Omental fat pad (tissue), 4 donors: ENCODE results near the gene SOX5. TPM values are rescaled to one million over a fixed set of nuclear protein-coding genes. Genes with fewer than 3 reads are reported as not detected.

Experiments
- ATAC-seq: fragments of 150-250 bp; one replicate; pipeline ENCODE4 v1.9.1; 2016; ENCODE audit warnings: mild to moderate bottlenecking, moderate library complexity; ENCODE audit not compliant: low FRiP score
- DNase-seq: peaks from one replicate; pipeline ENCODE4 v3.0.0-alpha.2; 2019; ENCODE audit warnings: low spot score
- CTCF ChIP-seq, 3 donors: fragments of 450-650 bp; IDR thresholded peaks; one replicate each; pipeline ENCODE4 v1.5.1; 2016 to 2017; ENCODE audit warnings: antibody characterized with exemption in 3 of 3, mild to moderate bottlenecking in 3 of 3, moderate library complexity in 2 of 3
- total RNA-seq, 4 donors: library from RNA; depleted of rRNA; stranded (reverse); fragments of >200 nt; gene quantifications; one replicate each; pipeline ENCODE4 v1.1.0, GENCODE V29; 2016

Gene SOX5
- total RNA-seq, 4 donors from 2014 or later = 22.1 to 67.6 (median 34.6) TPM

DNA sequence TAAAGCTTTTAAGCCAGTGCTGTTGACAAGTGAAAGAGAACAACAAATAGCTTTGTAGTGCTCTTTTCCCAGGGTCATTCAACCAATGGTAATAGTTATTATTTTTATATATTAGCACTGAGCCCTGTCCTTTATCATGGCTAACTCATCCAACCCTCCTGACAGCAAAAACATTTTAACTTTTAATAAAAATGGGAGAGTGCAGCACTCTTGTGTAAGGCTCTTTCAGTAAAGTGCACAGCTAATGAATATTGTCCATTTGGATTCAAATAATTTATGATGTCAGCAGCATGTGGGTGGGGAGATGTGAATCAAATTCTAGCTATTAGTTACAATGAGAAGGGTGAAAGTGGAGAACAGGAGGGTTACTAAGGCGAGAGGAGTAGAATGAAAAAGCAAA, 185.7 kb downstream of the SOX5 start:
- DNase-seq = no peak
- no peak for TF ChIP-seq CTCF (IDR thresholded peaks at IDR 0.05)
- no peak for ATAC-seq

GRCh38 chr12:23760495-23760894, 189.0 kb downstream of the SOX5 start:
- no peak for ATAC-seq
- TF ChIP-seq CTCF (IDR thresholded peaks at IDR 0.05) = no peak
- DNase-seq = no peak

GRCh38 chr12:23758608-23759007, 190.9 kb downstream of the SOX5 start:
- TF ChIP-seq CTCF (IDR thresholded peaks at IDR 0.05) = no peak
- ATAC-seq (no peak), DNase-seq (no peak)

- ATAC-seq (no peak), DNase-seq (no peak)
- TF ChIP-seq CTCF (IDR thresholded peaks at IDR 0.05) = no peak
Observed at GRCh38 chr12:23757541-23757962, 191.9 kb downstream of the SOX5 start.

GRCh38 chr12:23756416-23756815, 193.1 kb downstream of the SOX5 start:
- TF ChIP-seq CTCF (IDR thresholded peaks at IDR 0.05) = no peak
- DNase-seq (no peak), ATAC-seq (no peak)

GRCh38 chr12:23753628-23754365, 195.7 kb downstream of the SOX5 start:
- DNase-seq (no peak), ATAC-seq (no peak)
- TF ChIP-seq CTCF (IDR thresholded peaks at IDR 0.05) = no peak

DNA sequence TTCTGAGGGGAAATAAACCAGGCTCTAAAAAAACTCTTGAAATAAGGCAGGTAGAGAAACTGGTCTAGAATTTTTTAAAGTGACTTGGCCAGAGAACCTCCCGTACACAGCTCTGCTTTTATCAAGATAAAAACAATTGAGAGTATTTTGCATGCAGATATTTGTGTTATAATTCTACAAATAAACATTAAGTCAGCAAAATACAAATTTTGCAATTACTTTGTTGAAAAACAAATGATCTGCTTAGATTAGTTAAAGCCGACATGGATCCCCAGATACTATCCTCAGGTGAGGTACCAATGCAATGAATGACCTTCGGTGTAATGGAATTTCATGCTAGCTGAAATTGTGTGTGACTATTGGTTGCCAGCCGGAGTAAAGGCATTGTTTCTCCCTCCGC, 197.2 kb downstream of the SOX5 start:
- TF ChIP-seq CTCF (IDR thresholded peaks at IDR 0.05) = no peak
- DNase-seq = no peak
- ATAC-seq = no peak
